Ascending aorta (tissue), 2 donors: ENCODE data around the gene AOC1. TPM values are rescaled to one million over a fixed set of nuclear protein-coding genes. Genes with fewer than 3 reads are reported as not detected.

Experiments
- DNase-seq, 2 donors: peaks; one replicate each; pipeline ENCODE4 v3.0.0-alpha.2; 2019; ENCODE audit warnings: low spot score in 2 of 2
- H3K27ac ChIP-seq, 2 donors: fragments of 200-600 bp; sonication (generic); one replicate each; pipeline ENCODE4 v1.5.1; 2016 to 2017; ENCODE audit warnings: mild to moderate bottlenecking in 1 of 2
- H3K27me3 ChIP-seq: fragments of 200-600 bp; sonication (generic); one replicate; pipeline ENCODE4 v1.5.1; 2017
- H3K36me3 ChIP-seq, 2 donors: fragments of 200-600 bp; sonication (generic); one replicate each; pipeline ENCODE4 v1.5.1; 2016
- H3K4me1 ChIP-seq, 2 donors: fragments of 200-600 bp; sonication (generic); one replicate each; pipeline ENCODE4 v1.5.1; 2016 to 2017; ENCODE audit warnings: mild to moderate bottlenecking in 1 of 2
- H3K4me3 ChIP-seq, 2 donors: fragments of 200-600 bp; sonication (generic); one replicate each; pipeline ENCODE4 v1.5.1; 2016 to 2017; ENCODE audit warnings: mild to moderate bottlenecking in 1 of 2
- H3K9me3 ChIP-seq, 2 donors: fragments of 200-600 bp; sonication (generic); one replicate each; pipeline ENCODE4 v1.5.1; 2016
- intact Hi-C: fragments of 100-400 bp; cut with DNase I; formaldehyde crosslinking; loops from one replicate; pipeline ENCODE4 v1.15.1; 2023
- total RNA-seq: library from RNA; depleted of rRNA; stranded (reverse); fragments of >200 nt; gene quantifications from one replicate; pipeline ENCODE4 v1.1.0, GENCODE V29; 2016
- TF ChIP-seq, protein P1 (sequence below), 3 experiments: fragments of 200-600 bp in 2 of 3; fragments of 450-650 bp in 1 of 3; sonication (generic) in 2 of 3; IDR thresholded peaks; one replicate each; pipeline ENCODE4 v1.5.1; 2016 to 2019; ENCODE audit warnings: antibody characterized with exemption in 3 of 3, mild to moderate bottlenecking in 1 of 3, moderate library complexity in 1 of 3

AOC1 gene
- total RNA-seq, 1 donor from 2014 or later = 0.75 TPM

DNA sequence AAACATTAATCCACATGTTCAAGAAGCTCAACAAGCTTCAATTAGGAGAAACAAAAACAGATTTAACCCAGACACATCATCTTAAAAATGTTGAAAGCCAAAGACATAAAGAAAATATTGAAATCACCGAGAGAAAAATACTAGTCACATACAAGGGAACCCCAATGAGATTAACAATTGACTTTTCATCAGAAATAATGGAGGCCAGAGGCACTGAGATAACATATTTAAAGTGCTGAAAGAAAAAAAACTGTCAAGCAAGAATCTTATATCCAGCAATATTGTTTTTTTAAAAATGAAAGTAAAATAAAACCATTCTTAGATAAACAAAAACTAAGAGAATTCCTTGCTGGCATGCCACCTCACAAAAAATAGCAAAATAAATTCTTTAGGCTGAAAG is 28.9 kb downstream of the AOC1 start:
- TF ChIP-seq, protein P1, sequence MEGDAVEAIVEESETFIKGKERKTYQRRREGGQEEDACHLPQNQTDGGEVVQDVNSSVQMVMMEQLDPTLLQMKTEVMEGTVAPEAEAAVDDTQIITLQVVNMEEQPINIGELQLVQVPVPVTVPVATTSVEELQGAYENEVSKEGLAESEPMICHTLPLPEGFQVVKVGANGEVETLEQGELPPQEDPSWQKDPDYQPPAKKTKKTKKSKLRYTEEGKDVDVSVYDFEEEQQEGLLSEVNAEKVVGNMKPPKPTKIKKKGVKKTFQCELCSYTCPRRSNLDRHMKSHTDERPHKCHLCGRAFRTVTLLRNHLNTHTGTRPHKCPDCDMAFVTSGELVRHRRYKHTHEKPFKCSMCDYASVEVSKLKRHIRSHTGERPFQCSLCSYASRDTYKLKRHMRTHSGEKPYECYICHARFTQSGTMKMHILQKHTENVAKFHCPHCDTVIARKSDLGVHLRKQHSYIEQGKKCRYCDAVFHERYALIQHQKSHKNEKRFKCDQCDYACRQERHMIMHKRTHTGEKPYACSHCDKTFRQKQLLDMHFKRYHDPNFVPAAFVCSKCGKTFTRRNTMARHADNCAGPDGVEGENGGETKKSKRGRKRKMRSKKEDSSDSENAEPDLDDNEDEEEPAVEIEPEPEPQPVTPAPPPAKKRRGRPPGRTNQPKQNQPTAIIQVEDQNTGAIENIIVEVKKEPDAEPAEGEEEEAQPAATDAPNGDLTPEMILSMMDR (IDR thresholded peaks at IDR 0.05) = no peak
- no peak overlapping the region for H3K27ac ChIP-seq
- H3K36me3 ChIP-seq = no peaks in the 10 kb centered on the region
- no peak overlapping the region for H3K4me3 ChIP-seq
- intact Hi-C loops = no loop called here
- no peak for DNase-seq
- no peaks in the 10 kb centered on the region for H3K27me3 ChIP-seq
- no peaks in the 10 kb centered on the region for H3K4me1 ChIP-seq
- peaks cover 0 to 28% of the 10 kb centered on the region in 2 donors for H3K9me3 ChIP-seq

DNA sequence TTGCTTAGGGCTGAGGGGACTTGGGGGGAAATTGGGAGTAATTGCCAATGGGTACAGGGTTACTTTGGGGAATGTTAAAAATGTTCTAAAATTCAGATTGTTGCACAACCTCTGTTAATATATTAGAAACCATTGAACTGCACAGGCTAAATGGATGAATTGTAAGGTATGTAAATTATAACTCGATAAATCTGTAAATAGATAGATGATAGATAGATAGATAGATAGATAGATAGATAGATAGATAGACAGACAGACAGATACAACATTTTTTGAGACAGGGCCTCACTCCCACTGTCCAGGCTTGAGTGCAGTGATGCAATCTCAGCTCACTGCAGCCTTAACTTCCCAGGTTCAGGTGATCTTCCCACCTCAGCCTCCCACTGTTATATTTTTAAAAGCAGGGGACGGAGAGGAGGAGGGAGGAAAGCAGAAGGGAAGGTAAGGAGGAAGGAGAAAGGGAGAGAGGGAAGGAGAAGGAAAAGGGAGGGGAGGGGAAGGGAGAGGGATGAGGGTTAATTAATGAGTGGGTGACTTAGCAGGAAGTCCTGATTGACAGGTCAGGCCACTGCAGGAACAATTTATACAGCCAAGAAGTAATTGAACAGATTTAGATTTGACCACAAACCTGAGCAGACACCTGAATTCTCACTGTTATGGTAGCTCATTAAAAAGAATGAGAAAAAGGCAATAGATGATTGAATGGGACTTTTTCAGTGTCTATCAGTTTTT is 38.7 kb downstream of the AOC1 start:
- TF ChIP-seq, protein P1 (IDR thresholded peaks at IDR 0.05) = no peak
- H3K9me3 ChIP-seq = no peaks in the 10 kb centered on the region
- no peaks in the 10 kb centered on the region for H3K4me1 ChIP-seq
- no peak for DNase-seq
- no peak overlapping the region for H3K4me3 ChIP-seq
- no peak overlapping the region for H3K27ac ChIP-seq
- no peaks in the 10 kb centered on the region for H3K36me3 ChIP-seq
- no peaks in the 10 kb centered on the region for H3K27me3 ChIP-seq
- intact Hi-C loops = no loop called here

DNA sequence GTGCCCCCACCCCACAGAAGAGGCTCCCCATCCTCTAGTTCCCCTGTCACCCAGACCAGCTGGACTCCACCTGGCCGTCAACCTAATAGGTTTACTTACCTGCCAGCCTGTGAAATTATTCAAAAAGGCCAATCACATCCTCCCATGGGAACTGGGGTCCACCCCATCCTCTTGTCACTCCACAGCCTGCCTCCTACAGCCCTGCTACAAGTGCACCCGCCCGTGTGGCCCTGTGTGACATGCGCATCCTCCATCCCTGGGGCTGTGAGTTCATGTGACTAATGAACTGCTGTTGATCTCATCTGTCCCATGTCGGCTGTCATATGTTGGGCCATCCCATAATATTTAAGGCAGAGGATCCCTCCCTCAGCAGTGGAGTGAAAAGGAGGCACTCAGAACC is 39.4 kb downstream of the AOC1 start:
- no peaks in the 10 kb centered on the region for H3K27me3 ChIP-seq
- H3K9me3 ChIP-seq = no peaks in the 10 kb centered on the region
- DNase-seq = no peak
- H3K4me3 ChIP-seq = no peak overlapping the region
- no peak overlapping the region for H3K27ac ChIP-seq
- TF ChIP-seq, protein P1 (IDR thresholded peaks at IDR 0.05) = no peak
- H3K36me3 ChIP-seq = no peaks in the 10 kb centered on the region
- intact Hi-C loops = no loop called here
- H3K4me1 ChIP-seq = no peaks in the 10 kb centered on the region

DNA sequence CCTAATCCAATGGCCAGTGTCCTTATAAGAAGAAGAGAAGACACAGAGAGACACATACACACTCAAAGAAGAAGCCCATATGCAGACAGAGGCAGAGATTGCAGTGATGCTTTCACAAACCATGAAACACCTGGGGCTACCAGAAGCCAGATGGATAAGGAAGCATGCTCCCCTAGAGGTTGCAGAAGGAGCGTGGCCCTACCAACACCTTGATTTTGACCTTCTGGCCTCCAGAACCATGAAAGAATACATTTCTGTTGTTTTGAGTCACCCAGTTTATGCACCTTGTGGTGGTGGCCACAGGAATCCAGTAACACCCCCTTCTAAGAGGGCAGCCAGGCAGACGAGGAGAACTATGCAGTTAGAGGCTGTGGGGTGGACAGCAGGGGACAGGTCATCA is 43.5 kb downstream of the AOC1 start:
- TF ChIP-seq, protein P1 (IDR thresholded peaks at IDR 0.05) = no peak

DNA sequence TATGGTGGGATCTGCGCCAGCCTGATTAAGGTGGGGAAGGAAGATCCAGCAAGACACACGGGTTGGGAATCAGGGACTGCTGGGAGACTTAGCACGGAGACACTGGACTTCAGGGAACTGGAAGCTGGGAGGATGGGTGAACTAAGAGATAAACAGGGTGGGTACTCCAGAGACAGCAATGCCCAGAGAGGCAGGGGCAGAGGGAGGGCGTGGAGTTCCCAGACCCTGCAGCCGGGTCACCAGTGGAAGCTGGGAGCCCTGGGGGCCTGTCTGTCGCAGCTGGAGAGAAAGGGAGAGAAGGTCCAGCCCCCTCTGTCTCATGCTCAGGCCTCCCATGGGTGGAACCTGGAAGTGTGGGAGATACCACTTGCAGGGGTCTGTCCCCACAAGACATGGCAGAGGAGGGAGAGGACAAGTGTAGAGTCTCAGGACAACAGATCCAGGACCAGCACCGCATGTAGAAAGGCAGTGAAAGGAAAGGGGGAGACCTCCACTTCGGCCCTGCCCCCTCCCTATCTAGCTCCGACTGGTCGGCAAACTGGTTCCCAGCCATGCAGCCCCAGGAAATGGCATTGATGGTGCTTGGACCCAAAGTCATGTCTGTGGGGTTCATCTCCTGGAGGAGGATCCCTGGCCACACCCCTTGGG is 44.4 kb downstream of the AOC1 start:
- TF ChIP-seq, protein P1 (IDR thresholded peaks at IDR 0.05) = no peak
- no peaks in the 10 kb centered on the region for H3K36me3 ChIP-seq
- DNase-seq = no peak
- H3K4me3 ChIP-seq = no peak overlapping the region
- intact Hi-C loops = no loop called here
- no peaks in the 10 kb centered on the region for H3K9me3 ChIP-seq
- H3K27ac ChIP-seq = no peak overlapping the region
- no peaks in the 10 kb centered on the region for H3K27me3 ChIP-seq
- no peaks in the 10 kb centered on the region for H3K4me1 ChIP-seq

More for the DNA sequence above, 43.5 kb downstream of the AOC1 start:
- H3K4me1 ChIP-seq = no peaks in the 10 kb centered on the region
- intact Hi-C loops = no loop called here
- no peaks in the 10 kb centered on the region for H3K36me3 ChIP-seq
- no peaks in the 10 kb centered on the region for H3K27me3 ChIP-seq
- no peak for DNase-seq
- H3K27ac ChIP-seq = no peak overlapping the region
- no peaks in the 10 kb centered on the region for H3K9me3 ChIP-seq
- no peak overlapping the region for H3K4me3 ChIP-seq
